SK-N-SH (cell line): ENCODE results near the gene STARD13. TPM values are rescaled to one million over a fixed set of nuclear protein-coding genes. Genes with fewer than 3 reads are reported as not detected.
A peak's percentile ranks its signal among the peaks of the same experiment; 100 is the strongest.

Experiments
- CTCF ChIA-PET: fragments of 300-600, 350-600 bp; formaldehyde crosslinking; extraction: SDS; loops from one replicate; lab custom pipeline; 2021; lab: Yijun Ruan, JAX
- POLR2A ChIA-PET: fragments of 350-600 bp; sonication (Branson Sonifier 250); formaldehyde crosslinking; extraction: SDS; loops from one replicate; lab custom pipeline; 2020; ENCODE audit warnings: antibody characterized with exemption, inconsistent platforms; lab: Yijun Ruan, JAX
- DNase-seq: peaks from one replicate; pipeline ENCODE4 v3.0.0; 2012
- H2AFZ ChIP-seq: fragments of 200-600 bp; sonication (generic); 2 replicates; pipeline ENCODE4 v1.8.1; 2016; ENCODE audit warnings: antibody characterized with exemption, mild to moderate bottlenecking, low read depth
- H3F3A ChIP-seq: fragments of 200-600 bp; sonication (generic); replicated peaks from 2 replicates; pipeline ENCODE3; 2016; ENCODE audit warnings: antibody characterized with exemption, mild to moderate bottlenecking; ENCODE audit not compliant: insufficient read depth
- H3K27ac ChIP-seq, 2 experiments: fragments of 200-500 bp in 1 of 2; fragments of 200-600 bp in 1 of 2; sonication (Bioruptor generic) in 1 of 2; sonication (generic), shearing (Covaris generic) in 1 of 2; 2 replicates each; pipeline versions ENCODE4 v1.5.1 to v1.6.1; 2014 to 2016; ENCODE audit warnings: low read depth in 2 of 2, inconsistent platforms in 1 of 2, low read length in 1 of 2, mild to moderate bottlenecking in 1 of 2, mixed read lengths in 1 of 2
- H3K27me3 ChIP-seq: fragments of 200-600 bp; sonication (generic), shearing (Covaris generic); 2 replicates; pipeline ENCODE4 v1.6.1; 2016; ENCODE audit warnings: mixed run types; ENCODE audit not compliant: insufficient read depth
- H3K36me3 ChIP-seq, 2 experiments: fragments of 200-500 bp in 1 of 2; fragments of 200-600 bp in 1 of 2; sonication (Bioruptor generic) in 1 of 2; sonication (generic) in 1 of 2; replicated peaks in 1 of 2; 2 replicates each; pipeline versions ENCODE3 to v1.5.1; 2014 to 2016; ENCODE audit warnings: low read length in 1 of 2, mild to moderate bottlenecking in 1 of 2; ENCODE audit not compliant: insufficient read depth in 2 of 2, control insufficient read depth in 1 of 2
- H3K4me1 ChIP-seq, 2 experiments: fragments of 200-500 bp in 1 of 2; fragments of 200-600 bp in 1 of 2; sonication (Bioruptor generic) in 1 of 2; sonication (generic), shearing (Covaris generic) in 1 of 2; 2 replicates each; pipeline versions ENCODE4 v1.5.1 to v1.6.1; 2014 to 2016; ENCODE audit warnings: low read depth in 1 of 2, low read length in 1 of 2, mixed run types in 1 of 2; ENCODE audit not compliant: insufficient read depth in 2 of 2, control insufficient read depth in 1 of 2
- H3K4me2 ChIP-seq: fragments of 200-600 bp; sonication (generic), shearing (Covaris generic); 2 replicates; pipeline ENCODE4 v1.6.1; 2017; ENCODE audit warnings: mixed run types
- H3K4me3 ChIP-seq, 2 experiments: fragments of 200-500 bp in 1 of 2; fragments of 200-600 bp in 1 of 2; sonication (Bioruptor generic) in 1 of 2; sonication (generic), shearing (Covaris generic) in 1 of 2; 2 replicates each; pipeline versions ENCODE4 v1.5.1 to v1.8.1; 2014 to 2016; ENCODE audit warnings: low read depth in 2 of 2, inconsistent platforms in 1 of 2, low read length in 1 of 2, mild to moderate bottlenecking in 1 of 2, mixed read lengths in 1 of 2, moderate library complexity in 1 of 2
- H3K79me2 ChIP-seq: fragments of 200-600 bp; sonication (generic); 2 replicates; pipeline ENCODE4 v1.8.1; 2017; ENCODE audit warnings: mild to moderate bottlenecking; ENCODE audit not compliant: insufficient read depth
- H3K9ac ChIP-seq: fragments of 200-600 bp; sonication (generic); 2 replicates; pipeline ENCODE4 v1.6.1; 2017; ENCODE audit warnings: mixed run types
- H3K9me2 ChIP-seq: fragments of 200-600 bp; sonication (generic); 2 replicates; pipeline ENCODE4 v1.6.1; 2017; ENCODE audit warnings: mixed run types
- H3K9me3 ChIP-seq: fragments of 200-600 bp; sonication (generic); 2 replicates; pipeline ENCODE4 v1.6.1; 2017; ENCODE audit warnings: mixed run types, mild to moderate bottlenecking, moderate library complexity
- H4K20me1 ChIP-seq: fragments of 200-600 bp; sonication (generic); 2 replicates; pipeline ENCODE4 v1.6.1; 2017; ENCODE audit warnings: mild to moderate bottlenecking, mixed run types; ENCODE audit not compliant: insufficient read depth
- CHD2 ChIP-seq: fragments of 150-350 bp; IDR thresholded peaks from 2 replicates; pipeline ENCODE4 v1.6.1; 2018; ENCODE audit warnings: low read length; ENCODE audit not compliant: partially characterized antibody
- CTCF ChIP-seq: fragments of 200-600 bp; sonication (generic); IDR thresholded peaks from 2 replicates; pipeline ENCODE4 v1.6.1; 2017; ENCODE audit warnings: antibody characterized with exemption, mild to moderate bottlenecking, moderate library complexity
- ELF1 ChIP-seq: IDR thresholded peaks from 2 replicates; pipeline ENCODE4 v1.4.0; 2012
- EP300 ChIP-seq, 2 experiments: IDR thresholded peaks; 2 replicates each; pipeline versions ENCODE4 v1.4.0 to v1.6.1; 2012; ENCODE audit warnings: borderline replicate concordance in 1 of 2, low read depth in 1 of 2, low read length in 1 of 2
- EZH2phosphoT487 ChIP-seq: fragments of 200-600 bp; sonication (generic); IDR thresholded peaks from 2 replicates; pipeline ENCODE4 v1.6.1; 2017; ENCODE audit warnings: low read depth, mixed run types, mild to moderate bottlenecking, antibody characterized with exemption, moderate library complexity, borderline replicate concordance
- FOSL2 ChIP-seq: IDR thresholded peaks from 2 replicates; pipeline ENCODE4 v1.4.0; 2012; ENCODE audit warnings: low read depth, mild to moderate bottlenecking, moderate library complexity, borderline replicate concordance
- FOXJ3 ChIP-seq: sonication (generic); formaldehyde crosslinking; IDR thresholded peaks from 2 replicates; pipeline ENCODE4 v1.5.1; 2020; ENCODE audit warnings: mild to moderate bottlenecking, missing genetic modification reagents
- FOXM1 ChIP-seq: IDR thresholded peaks from 2 replicates; pipeline ENCODE4 v1.4.0; 2012; ENCODE audit warnings: low read depth, mild to moderate bottlenecking
- GATA2 ChIP-seq: sonication (generic); formaldehyde crosslinking; IDR thresholded peaks from 2 replicates; pipeline ENCODE4 v1.5.0; 2020; ENCODE audit warnings: mild to moderate bottlenecking, missing genetic modification reagents
- IRF3 ChIP-seq: fragments of 150-350 bp; IDR thresholded peaks from 2 replicates; pipeline ENCODE4 v1.6.1; 2016; ENCODE audit warnings: mild to moderate bottlenecking, low read depth, low read length
- JUND ChIP-seq: IDR thresholded peaks from 2 replicates; pipeline ENCODE4 v1.4.0; 2012
- MAX ChIP-seq: IDR thresholded peaks from 2 replicates; pipeline ENCODE4 v1.4.0; 2012; ENCODE audit warnings: low read depth
- MXI1 ChIP-seq: IDR thresholded peaks from 2 replicates; pipeline ENCODE4 v1.6.1; 2012; ENCODE audit warnings: mild to moderate bottlenecking, low read depth, low read length, improper control_type of control experiment
- NFIC ChIP-seq: IDR thresholded peaks from 2 replicates; pipeline ENCODE4 v1.4.0; 2012; ENCODE audit warnings: borderline replicate concordance
- PBX3 ChIP-seq: IDR thresholded peaks from 2 replicates; pipeline ENCODE4; 2012
- RAD21 ChIP-seq: IDR thresholded peaks from 2 replicates; pipeline ENCODE4 v1.6.1; 2012; ENCODE audit warnings: mild to moderate bottlenecking, low read length
- RFX5 ChIP-seq: IDR thresholded peaks from 2 replicates; pipeline ENCODE4 v1.6.1; 2012; ENCODE audit warnings: mild to moderate bottlenecking, improper control_type of control experiment, low read length
- SIN3A ChIP-seq: IDR thresholded peaks from 2 replicates; pipeline ENCODE4 v1.6.1; 2012; ENCODE audit warnings: low read depth, mild to moderate bottlenecking, low read length, moderate library complexity, borderline replicate concordance
- SMC3 ChIP-seq: IDR thresholded peaks from 2 replicates; pipeline ENCODE4 v1.6.1; 2012; ENCODE audit warnings: low read depth, low read length, improper control_type of control experiment
- TAF1 ChIP-seq: IDR thresholded peaks from 2 replicates; pipeline ENCODE4 v1.6.1; 2012; ENCODE audit warnings: low read depth, mild to moderate bottlenecking, low read length, moderate library complexity, borderline replicate concordance
- TCF12 ChIP-seq: IDR thresholded peaks from 2 replicates; pipeline ENCODE4 v1.4.0; 2012
- TEAD4 ChIP-seq: IDR thresholded peaks from 2 replicates; pipeline ENCODE4 v1.4.0; 2012; ENCODE audit warnings: mild to moderate bottlenecking, borderline replicate concordance; ENCODE audit not compliant: insufficient read depth
- USF1 ChIP-seq: IDR thresholded peaks from 2 replicates; pipeline ENCODE4 v1.4.0; 2012; ENCODE audit warnings: low read depth, borderline replicate concordance
- ZBTB33 ChIP-seq: IDR thresholded peaks from 2 replicates; pipeline ENCODE4 v1.4.0; 2012; ENCODE audit warnings: low read depth, borderline replicate concordance
- WGBS: methylation state at CpG from one replicate; pipeline ENCODE4 v1.1.6; 2017; ENCODE audit warnings: low lambda C conversion rate; 5-methylcytosine and 5-hydroxymethylcytosine counted together
- polyA plus RNA-seq, 3 experiments: library from polyadenylated mRNA; depleted of rRNA; stranded (reverse); fragments of >200 nt; gene quantifications; 2 replicates each; pipeline ENCODE4 v1.2.3, GENCODE V29; 2012

The STARD13 gene
- polyA plus RNA-seq, 1 of the 3 experiments (the other 2 are of a cell fraction), result 5.7 TPM

GRCh38 chr13:33169273-33169980 lies 116.1 kb downstream of the STARD13 start:
- H4K20me1 ChIP-seq, result no peaks in the 10 kb centered on the region
- no peaks in the 10 kb centered on the region for H3K27me3 ChIP-seq
- H3F3A ChIP-seq, result peaks cover 22% of the 10 kb centered on the region
- no peak overlapping the region for H2AFZ ChIP-seq
- no peak overlapping the region for H3K4me3 ChIP-seq
- peaks cover 4 to 48% of the 10 kb centered on the region in 2 experiments for H3K4me1 ChIP-seq
- POLR2A ChIA-PET, result no interaction called here
- H3K9me3 ChIP-seq, result no peaks in the 10 kb centered on the region
- H3K27ac ChIP-seq, result peak overlapping the region; percentile 44 to 87
- peak overlapping the region; percentile 31; the same call in 1 of the 2 replicates for H3K9ac ChIP-seq
- CTCF ChIA-PET, result no interaction called here
- peak overlapping the region; percentile 56 for H3K4me2 ChIP-seq
- TF ChIP-seq EZH2phosphoT487 (no peak), RAD21 (no peak), FOSL2 (peak; percentile 78), SMC3 (no peak), ELF1 (no peak), NFIC (no peak; the same call in 1 of the 2 replicates), CHD2 (no peak), FOXM1 (no peak), MXI1 (no peak), TCF12 (peak; percentile 64), FOXJ3 (CRISPR knock-in tag) (no peak), EP300 (IDR thresholded peaks at IDR 0.05; ENCODE audit: borderline replicate concordance in 1 of 2, low read depth in 1 of 2, low read length in 1 of 2) (peak in 1 of 2 experiments; percentile 57; a peak in 1 of 4 replicates), SIN3A (no peak), JUND (peak; percentile 61), RFX5 (no peak), USF1 (no peak), ZBTB33 (0 out of 2 replicates have a peak, but pooled peaks have one; percentile 19), TEAD4 (peak; percentile 49; the same call in 1 of the 2 replicates), MAX (0 out of 2 replicates have a peak, but pooled peaks have one; percentile 28), PBX3 (peak; percentile 28; the same call in 1 of the 2 replicates), GATA2 (CRISPR knock-in tag) (no peak), IRF3 (no peak), TAF1 (no peak), CTCF (no peak)
- no peaks in the 10 kb centered on the region for H3K9me2 ChIP-seq
- peaks cover 10 to 15% of the 10 kb centered on the region in 2 experiments for H3K36me3 ChIP-seq
- WGBS, result 39% methylated on average over 6 of the region's 6 CpGs
- H3K79me2 ChIP-seq, result peaks cover 16% of the 10 kb centered on the region
- DNase-seq, result no peak
